ENCODE results near the gene RHBDF2. TPM values are rescaled to one million over a fixed set of nuclear protein-coding genes. Genes with fewer than 3 reads are reported as not detected.
A peak's percentile ranks its signal among the peaks of the same experiment; 100 is the strongest.

Gene RHBDF2
- 22.6 and 24.0 TPM in 2 replicates for total RNA-seq (2014; rRNA removed; shearing (Covaris generic))

- peak; percentile 72 for DNase-seq (ENCODE audit: low read depth)
Measured at GRCh38 chr17:76501018-76501826, at the start of gene RHBDF2. Gene RHBDF2, minus strand, starts transcription at chr17:76501423. Its CDS starts 19,899 bp downstream, at chr17:76481524.

- DNase-seq (ENCODE audit: low read depth), result no peak
Measured at GRCh38 chr17:76549539-76549938, 48.3 kb upstream of the RHBDF2 start.

GRCh38 chr17:76549215-76549518 lies 47.9 kb upstream of the RHBDF2 start:
- DNase-seq (ENCODE audit: low read depth), result no peak

- no peak for DNase-seq (ENCODE audit: low read depth)
Measured at GRCh38 chr17:76548378-76549214, 47.4 kb upstream of the RHBDF2 start.

- no peak for DNase-seq (ENCODE audit: low read depth)
Measured at GRCh38 chr17:76547642-76548202, 46.5 kb upstream of the RHBDF2 start.

GRCh38 chr17:76547183-76547641 lies 46.0 kb upstream of the RHBDF2 start:
- DNase-seq (ENCODE audit: low read depth), result peak; percentile 77

GRCh38 chr17:76546556-76547182 lies 45.4 kb upstream of the RHBDF2 start:
- DNase-seq (ENCODE audit: low read depth), result peak; percentile 85

GRCh38 chr17:76545918-76546555 lies 44.8 kb upstream of the RHBDF2 start:
- no peak for DNase-seq (ENCODE audit: low read depth)

GRCh38 chr17:76544546-76545365 lies 43.5 kb upstream of the RHBDF2 start:
- no peak for DNase-seq (ENCODE audit: low read depth)

- DNase-seq (ENCODE audit: low read depth), result no peak
Measured at GRCh38 chr17:76543826-76544545, 42.8 kb upstream of the RHBDF2 start.

GRCh38 chr17:76543482-76543825 lies 42.2 kb upstream of the RHBDF2 start:
- no peak for DNase-seq (ENCODE audit: low read depth)

GRCh38 chr17:76542984-76543383 lies 41.8 kb upstream of the RHBDF2 start:
- no peak for DNase-seq (ENCODE audit: low read depth)

- no peak for DNase-seq (ENCODE audit: low read depth)
Measured at GRCh38 chr17:76542566-76542971, 41.3 kb upstream of the RHBDF2 start.

GRCh38 chr17:76541739-76542454 lies 40.7 kb upstream of the RHBDF2 start:
- DNase-seq (ENCODE audit: low read depth), result no peak

- peak; percentile 93 for DNase-seq (ENCODE audit: low read depth)
Measured at GRCh38 chr17:76540381-76541300, 39.4 kb upstream of the RHBDF2 start.

GRCh38 chr17:76539631-76540271 lies 38.5 kb upstream of the RHBDF2 start, which contains the start of gene PRCD:
Gene PRCD, plus strand, starts transcription at chr17:76540044. Its CDS starts 98 bp downstream, at chr17:76540142.
- DNase-seq (ENCODE audit: low read depth), result no peak

GRCh38 chr17:76538941-76539570 lies 37.8 kb upstream of the RHBDF2 start:
- DNase-seq (ENCODE audit: low read depth), result no peak

Measured in RPMI7951 (cell line).